GM23248 (cell line): ENCODE data around the gene HOXB5. TPM values are rescaled to one million over a fixed set of nuclear protein-coding genes. Genes with fewer than 3 reads are reported as not detected.

Experiments
- DNase-seq: peaks from one replicate; pipeline ENCODE4 v3.0.0-alpha.2; 2015
- H2AFZ ChIP-seq: fragments of 200-600 bp; sonication (generic); 2 replicates; pipeline ENCODE4 v1.6.1; 2016; ENCODE audit warnings: antibody characterized with exemption
- H3F3A ChIP-seq: fragments of 200-600 bp; sonication (generic); 2 replicates; pipeline ENCODE4 v1.6.1; 2016; ENCODE audit warnings: mild to moderate bottlenecking, antibody characterized with exemption, mixed run types; ENCODE audit not compliant: insufficient read depth
- H3K27ac ChIP-seq: fragments of 200-600 bp; sonication (generic); 2 replicates; pipeline ENCODE4 v1.5.1; 2016; ENCODE audit warnings: mild to moderate bottlenecking
- H3K27me3 ChIP-seq: fragments of 200-600 bp; sonication (generic); replicated peaks from 2 replicates; pipeline ENCODE4 v1.6.1; 2016; ENCODE audit warnings: mild to moderate bottlenecking; ENCODE audit not compliant: insufficient read depth
- H3K36me3 ChIP-seq: fragments of 200-600 bp; sonication (generic); 2 replicates; pipeline ENCODE4 v1.6.1; 2016; ENCODE audit warnings: low read depth, mild to moderate bottlenecking
- H3K4me1 ChIP-seq: fragments of 200-600 bp; sonication (generic); 2 replicates; pipeline ENCODE4 v1.6.1; 2016; ENCODE audit warnings: mild to moderate bottlenecking; ENCODE audit not compliant: insufficient read depth
- H3K4me2 ChIP-seq: fragments of 200-600 bp; sonication (generic); one replicate; pipeline ENCODE4 v1.6.1; 2016; ENCODE audit warnings: mild to moderate bottlenecking; ENCODE audit not compliant: unreplicated experiment
- H3K4me3 ChIP-seq: fragments of 200-600 bp; sonication (generic); 2 replicates; pipeline ENCODE4 v1.5.1; 2016; ENCODE audit warnings: mild to moderate bottlenecking
- H3K79me2 ChIP-seq: fragments of 200-600 bp; sonication (generic); 2 replicates; pipeline ENCODE4 v1.6.1; 2016; ENCODE audit warnings: mild to moderate bottlenecking; ENCODE audit not compliant: insufficient read depth
- H3K9ac ChIP-seq: fragments of 200-600 bp; sonication (generic); 2 replicates; pipeline ENCODE4 v1.6.1; 2016; ENCODE audit warnings: mild to moderate bottlenecking
- H3K9me2 ChIP-seq: fragments of 200-600 bp; sonication (generic); 2 replicates; pipeline ENCODE4 v1.6.1; 2016; ENCODE audit warnings: mixed run types, mild to moderate bottlenecking, moderate library complexity; ENCODE audit not compliant: insufficient read depth
- H3K9me3 ChIP-seq: fragments of 200-600 bp; sonication (generic); one replicate; pipeline ENCODE4 v1.6.1; 2017; ENCODE audit warnings: low read depth
- H4K20me1 ChIP-seq: fragments of 200-600 bp; sonication (generic); 2 replicates; pipeline ENCODE4 v1.6.0; 2016; ENCODE audit not compliant: insufficient read depth
- EZH2 ChIP-seq: fragments of 200-600 bp; sonication (generic); IDR thresholded peaks from 2 replicates; pipeline ENCODE4 v1.6.1; 2018; ENCODE audit warnings: antibody characterized with exemption, mild to moderate bottlenecking; ENCODE audit not compliant: insufficient read depth, poor library complexity, severe bottlenecking
- EZH2phosphoT487 ChIP-seq: fragments of 200-600 bp; sonication (generic); IDR thresholded peaks from 2 replicates; pipeline ENCODE4 v1.6.1; 2018; ENCODE audit warnings: antibody characterized with exemption, moderate library complexity, mild to moderate bottlenecking, low read depth; ENCODE audit not compliant: insufficient read depth
- WGBS, 2 experiments: methylation state at CpG; one replicate each; pipeline ENCODE4 v1.1.6; 2015 to 2017; ENCODE audit warnings: low lambda C conversion rate in 2 of 2, low coverage in 1 of 2; ENCODE audit errors: missing lambda C conversion rate in 2 of 2; 5-methylcytosine and 5-hydroxymethylcytosine counted together
- in situ Hi-C: fragments of 300-500 bp; cut with MboI; formaldehyde crosslinking; loops from 2 replicates; pipeline ENCODE4 v1.15.0; 2020
- polyA plus RNA-seq: library from polyadenylated mRNA; unstranded; fragments of >200 nt; fragmentation: Nextera tagmentation; extraction: Ambion mirVana; gene quantifications from 2 replicates; pipeline ENCODE4 v1.2.1, GENCODE V29; 2016
- total RNA-seq: library from RNA; depleted of rRNA; stranded (reverse); fragments of >200 nt; shearing (Covaris generic); gene quantifications from 2 replicates; pipeline ENCODE4 v1.2.3, GENCODE V29; 2014

HOXB5 gene
- total and polyA plus RNA-seq, 2 experiments from 2014 or later: 0.22 to 2.0 TPM

DNA sequence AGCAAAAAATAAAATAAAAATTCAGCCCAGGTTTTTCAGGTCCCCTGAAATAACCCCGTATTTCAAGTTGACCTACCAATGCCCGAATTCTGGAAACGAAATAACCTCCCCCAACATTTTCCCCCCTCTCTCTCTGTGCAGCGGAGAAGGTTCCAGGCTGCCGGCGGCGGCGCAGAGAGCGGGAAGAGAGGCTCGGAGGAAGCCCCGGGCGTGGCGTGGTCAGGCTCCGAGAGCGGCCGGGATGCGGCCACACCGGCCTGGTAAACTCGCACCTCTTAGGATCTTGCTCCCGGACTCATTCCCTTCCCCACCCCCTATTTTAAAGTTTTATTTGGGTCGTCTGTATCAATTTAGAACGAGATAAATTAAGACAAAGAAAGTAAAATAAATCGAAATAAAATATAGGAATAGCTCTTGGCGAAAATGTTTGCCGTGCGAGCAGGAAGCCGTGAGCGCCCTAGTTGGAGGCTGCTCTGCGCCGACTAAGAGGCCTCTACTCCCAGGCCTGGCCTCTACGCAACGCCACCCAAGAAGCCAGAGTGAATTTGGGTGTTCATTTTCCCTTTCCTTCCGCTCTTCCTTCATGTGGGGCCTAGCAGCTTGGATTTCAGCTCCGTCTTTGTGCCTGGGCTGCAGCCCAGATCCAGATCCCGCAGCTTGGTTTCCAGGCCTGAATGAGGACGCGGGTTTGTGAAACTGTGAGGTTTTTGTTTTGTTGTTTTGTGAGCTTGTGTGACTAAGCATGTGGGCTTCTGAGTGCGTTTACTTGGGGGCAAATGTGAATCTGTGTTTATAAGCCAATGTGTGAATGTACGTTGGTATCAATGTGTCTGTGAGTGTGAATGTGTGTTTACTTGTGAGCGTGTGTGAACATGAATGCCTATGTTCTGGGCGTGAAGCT lies 12.7 kb upstream of the HOXB5 start:
- H3K4me1 ChIP-seq: 0 out of 2 replicates have a peak, but pooled peaks cover 3% of the 10 kb centered on the region
- H3K79me2 ChIP-seq: peaks cover 23% of the 10 kb centered on the region
- H3K9me3 ChIP-seq: no peaks in the 10 kb centered on the region
- H2AFZ ChIP-seq: no peak overlapping the region
- H3K9me2 ChIP-seq: no peaks in the 10 kb centered on the region
- WGBS, 2 experiments: 69 to 74% methylated on average over 39 to 41 of the region's 41 CpGs
- in situ Hi-C loops: no loop called here
- 0 out of 2 replicates have a peak, but pooled peaks cover 8% of the 10 kb centered on the region for H3F3A ChIP-seq
- TF ChIP-seq EZH2 (no peak), EZH2phosphoT487 (no peak)
- DNase-seq: no peak
- H3K9ac ChIP-seq: no peak overlapping the region
- 0 out of 2 replicates have a peak, but pooled peaks cover 2% of the 10 kb centered on the region for H3K27me3 ChIP-seq
- H3K4me3 ChIP-seq: no peak overlapping the region
- no peaks in the 10 kb centered on the region for H4K20me1 ChIP-seq
- H3K36me3 ChIP-seq: no peaks in the 10 kb centered on the region
- no peak overlapping the region for H3K4me2 ChIP-seq
- no peak overlapping the region for H3K27ac ChIP-seq

DNA sequence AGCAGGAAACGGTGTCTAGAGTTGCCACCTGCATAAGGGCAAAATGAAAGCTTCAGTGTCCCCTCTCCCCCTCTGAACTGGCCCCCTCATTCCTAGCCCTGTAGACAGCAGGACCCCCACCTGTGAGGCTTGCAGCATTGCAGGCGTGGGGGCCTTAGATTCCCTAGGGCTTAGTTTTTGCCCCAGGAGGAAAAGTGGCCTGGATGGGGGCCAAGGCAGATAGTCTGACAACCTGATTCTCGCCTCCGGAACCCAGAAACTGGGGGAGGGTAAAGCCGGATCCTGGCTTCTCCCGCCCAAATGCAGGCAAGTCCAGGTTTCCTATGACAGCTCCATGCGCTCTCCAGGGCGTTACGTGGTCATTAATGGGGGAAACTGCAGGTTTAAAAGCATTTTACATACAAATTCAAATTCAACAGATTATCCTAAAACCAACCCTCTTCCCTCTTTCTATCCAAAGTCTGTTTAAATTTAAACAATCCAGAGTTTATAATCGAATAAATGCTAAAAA lies 11.9 kb upstream of the HOXB5 start:
- no peaks in the 10 kb centered on the region for H3K9me3 ChIP-seq
- 0 out of 2 replicates have a peak, but pooled peaks cover 2% of the 10 kb centered on the region for H3K27me3 ChIP-seq
- peak overlapping the region; percentile 70 for H3K9ac ChIP-seq
- no peak for DNase-seq
- 0 out of 2 replicates have a peak, but pooled peaks cover 8% of the 10 kb centered on the region for H3F3A ChIP-seq
- H3K4me2 ChIP-seq: peak overlapping the region; percentile 93
- no peaks in the 10 kb centered on the region for H3K9me2 ChIP-seq
- no peak for TF ChIP-seq EZH2phosphoT487
- no peak for TF ChIP-seq EZH2
- H3K4me1 ChIP-seq: 0 out of 2 replicates have a peak, but pooled peaks cover 3% of the 10 kb centered on the region
- peak overlapping the region; percentile 53 for H3K27ac ChIP-seq
- H3K79me2 ChIP-seq: peaks cover 31% of the 10 kb centered on the region
- H4K20me1 ChIP-seq: no peaks in the 10 kb centered on the region
- WGBS, 2 experiments: 38 to 42% methylated on average over 10 of the region's 10 CpGs
- peak overlapping the region; percentile 77 for H3K4me3 ChIP-seq
- in situ Hi-C loops: no loop called here
- peak overlapping the region; percentile 87 for H2AFZ ChIP-seq
- H3K36me3 ChIP-seq: no peaks in the 10 kb centered on the region

DNA sequence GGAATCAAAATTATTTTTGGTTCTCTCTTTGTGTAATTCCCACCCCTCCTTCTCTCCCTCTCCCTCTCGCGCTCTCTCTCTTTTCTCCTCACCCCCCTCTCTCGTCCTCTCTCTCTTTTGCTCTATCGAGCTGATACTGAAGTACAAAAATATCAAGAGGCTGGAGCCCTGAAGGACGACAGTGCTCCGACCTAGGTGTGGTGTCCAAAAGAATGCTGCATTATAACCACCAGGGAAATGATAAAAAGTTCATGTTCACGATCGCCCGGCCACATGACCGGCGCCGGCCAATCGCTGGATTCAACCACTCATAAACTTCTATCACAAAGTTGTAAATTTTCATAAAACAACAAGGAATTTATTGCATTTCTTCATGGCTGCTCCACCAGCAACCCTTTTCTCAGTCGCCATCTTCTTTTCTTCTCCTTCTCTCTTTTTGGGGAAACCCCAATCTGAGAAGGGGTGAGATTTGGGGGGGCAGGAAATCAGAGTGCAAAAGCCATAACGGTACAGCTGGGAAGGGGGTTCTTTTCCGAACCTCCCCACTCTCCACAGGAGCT lies 11.3 kb upstream of the HOXB5 start, which contains the start of gene HOXB6:
HOXB6 (minus strand) TSS at position 217 of the 560 bp plus-strand sequence. CDS start 6,836 bp downstream, outside the sequence.
- peak; percentile 74 for DNase-seq
- peak within 1 kb of the TSS; percentile 93 for H3K4me2 ChIP-seq
- in situ Hi-C loops: no loop called here
- 0 out of 2 replicates have a peak, but pooled peaks cover 8% of the 10 kb centered on the region for H3F3A ChIP-seq
- H3K79me2 ChIP-seq: peaks cover 36% of the 10 kb centered on the region
- no peaks in the 10 kb centered on the region for H4K20me1 ChIP-seq
- TF ChIP-seq EZH2: no peak
- H3K9me2 ChIP-seq: no peaks in the 10 kb centered on the region
- H2AFZ ChIP-seq: peak within 1 kb of the TSS; percentile 87
- H3K4me3 ChIP-seq: peak within 1 kb of the TSS; percentile 77
- 0 out of 2 replicates have a peak, but pooled peaks cover 2% of the 10 kb centered on the region for H3K27me3 ChIP-seq
- WGBS, 2 experiments: 15 to 18% methylated on average over 16 of the region's 16 CpGs
- H3K27ac ChIP-seq: peak within 1 kb of the TSS; percentile 53
- 0 out of 2 replicates have a peak, but pooled peaks cover 3% of the 10 kb centered on the region for H3K4me1 ChIP-seq
- no peaks in the 10 kb centered on the region for H3K9me3 ChIP-seq
- H3K36me3 ChIP-seq: no peaks in the 10 kb centered on the region
- H3K9ac ChIP-seq: peak within 1 kb of the TSS; percentile 70
